HG03135 (cell line): ENCODE results near the gene LRRC46.

ENCODE experiments used
- ATAC-seq: cut with Tn5 transposase; IDR thresholded peaks from one replicate; pipeline ENCODE4 v1.9.1; 2021; ENCODE audit warnings: mild to moderate bottlenecking, moderate library complexity; ENCODE audit not compliant: unreplicated experiment

The LRRC46 gene

GRCh38 chr17:47875011-47875985 is 43.8 kb downstream of the LRRC46 start:
- ATAC-seq: no peak

GRCh38 chr17:47877368-47878034 is 46.0 kb downstream of the LRRC46 start:
- ATAC-seq: no peak

GRCh38 chr17:47878203-47879027 is 46.9 kb downstream of the LRRC46 start:
- ATAC-seq: no peak

GRCh38 chr17:47879028-47879585 is 47.6 kb downstream of the LRRC46 start:
- ATAC-seq: no peak

GRCh38 chr17:47879776-47880454 is 48.4 kb downstream of the LRRC46 start:
- ATAC-seq: no peak

GRCh38 chr17:47882247-47882646 is 50.8 kb downstream of the LRRC46 start:
- ATAC-seq: no peak

- no peak for ATAC-seq
Observed at GRCh38 chr17:47882695-47883588, 51.5 kb downstream of the LRRC46 start.

GRCh38 chr17:47883589-47884426 is 52.3 kb downstream of the LRRC46 start:
- no peak for ATAC-seq

GRCh38 chr17:47884427-47884740 is 52.9 kb downstream of the LRRC46 start:
- ATAC-seq: no peak

- ATAC-seq: no peak
Observed at GRCh38 chr17:47884905-47885730, 53.6 kb downstream of the LRRC46 start.
